ENCODE measurements around the gene CDK17. TPM values are rescaled to one million over a fixed set of nuclear protein-coding genes. Genes with fewer than 3 reads are reported as not detected.

CDK17 gene
- total and polyA plus RNA-seq, 2 experiments from 2014 or later = 21.7 to 34.7 TPM

DNA sequence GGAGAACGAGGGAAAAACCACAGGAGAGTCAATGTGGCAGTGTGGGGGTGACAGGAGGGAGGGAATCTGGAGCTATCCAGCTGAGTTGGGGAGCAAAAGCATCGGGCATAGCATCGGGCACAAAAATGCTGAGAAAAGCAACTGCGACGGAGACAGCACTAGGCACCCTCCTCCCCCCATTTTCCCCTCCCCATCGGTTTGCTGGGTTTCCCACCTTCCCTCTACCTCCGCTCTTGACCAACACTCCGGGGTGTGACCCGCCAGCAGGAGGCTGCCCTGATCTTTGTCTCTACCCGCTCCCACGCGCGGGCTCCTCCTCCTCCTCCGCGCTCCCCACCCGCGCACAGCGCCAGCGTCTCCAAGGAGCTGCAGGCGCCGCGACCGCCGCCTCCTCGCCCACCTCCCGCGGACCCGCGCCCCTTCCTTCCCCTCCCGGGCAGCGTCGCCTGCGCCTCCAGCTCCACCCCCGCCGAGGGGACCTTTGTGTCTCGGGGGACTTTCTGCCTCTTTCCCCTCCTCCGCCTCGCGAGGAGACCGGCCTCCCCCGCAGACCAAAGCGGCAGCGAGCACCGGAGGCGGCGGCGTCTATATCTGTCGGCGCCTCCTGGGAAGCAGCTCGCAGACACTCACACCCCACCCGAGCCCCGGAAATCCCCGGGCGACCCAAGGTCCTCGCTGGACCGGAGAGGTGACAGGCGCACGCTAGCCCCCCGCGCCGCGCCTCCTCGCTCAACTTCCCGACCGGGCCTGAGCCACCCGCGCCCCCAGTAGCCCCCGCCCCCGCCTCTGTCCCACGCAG, 920 bp downstream of the CDK17 start:
- no peaks in the 10 kb centered on the region for H3K9me3 ChIP-seq (ENCODE audit: low read depth)
- peak overlapping the region; percentile 95 for H3K27ac ChIP-seq
- peak overlapping the region; percentile 73 for H3K4me3 ChIP-seq
- DNase-seq (ENCODE audit: low read depth in 1 of 2, low spot score in 1 of 2) = peak; percentile 67 to 72
- H3K36me3 ChIP-seq = no peaks in the 10 kb centered on the region
- TF ChIP-seq, protein P1, sequence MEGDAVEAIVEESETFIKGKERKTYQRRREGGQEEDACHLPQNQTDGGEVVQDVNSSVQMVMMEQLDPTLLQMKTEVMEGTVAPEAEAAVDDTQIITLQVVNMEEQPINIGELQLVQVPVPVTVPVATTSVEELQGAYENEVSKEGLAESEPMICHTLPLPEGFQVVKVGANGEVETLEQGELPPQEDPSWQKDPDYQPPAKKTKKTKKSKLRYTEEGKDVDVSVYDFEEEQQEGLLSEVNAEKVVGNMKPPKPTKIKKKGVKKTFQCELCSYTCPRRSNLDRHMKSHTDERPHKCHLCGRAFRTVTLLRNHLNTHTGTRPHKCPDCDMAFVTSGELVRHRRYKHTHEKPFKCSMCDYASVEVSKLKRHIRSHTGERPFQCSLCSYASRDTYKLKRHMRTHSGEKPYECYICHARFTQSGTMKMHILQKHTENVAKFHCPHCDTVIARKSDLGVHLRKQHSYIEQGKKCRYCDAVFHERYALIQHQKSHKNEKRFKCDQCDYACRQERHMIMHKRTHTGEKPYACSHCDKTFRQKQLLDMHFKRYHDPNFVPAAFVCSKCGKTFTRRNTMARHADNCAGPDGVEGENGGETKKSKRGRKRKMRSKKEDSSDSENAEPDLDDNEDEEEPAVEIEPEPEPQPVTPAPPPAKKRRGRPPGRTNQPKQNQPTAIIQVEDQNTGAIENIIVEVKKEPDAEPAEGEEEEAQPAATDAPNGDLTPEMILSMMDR (IDR thresholded peaks at IDR 0.05; ENCODE audit: low read depth, low read length) = peak; percentile 24
- H3K4me1 ChIP-seq (ENCODE audit: low read depth) = peaks cover 19% of the 10 kb centered on the region
- H3K27me3 ChIP-seq = no peaks in the 10 kb centered on the region

- Histone ChIP-seq H3K27me3 (no peaks in the 10 kb centered on the region), H3K4me3 (peak overlapping the region; percentile 73), H3K4me1 (ENCODE audit: low read depth) (peaks cover 19% of the 10 kb centered on the region), H3K27ac (peak overlapping the region; percentile 95), H3K36me3 (no peaks in the 10 kb centered on the region), H3K9me3 (ENCODE audit: low read depth) (no peaks in the 10 kb centered on the region)
- TF ChIP-seq, protein P1 (IDR thresholded peaks at IDR 0.05; ENCODE audit: low read depth, low read length) = no peak
- DNase-seq (ENCODE audit: low read depth in 1 of 2, low spot score in 1 of 2) = peak in 1 of 2 donors; percentile 13
Observed at GRCh38 chr12:96398424-96399119, 1.7 kb downstream of the CDK17 start.

DNA sequence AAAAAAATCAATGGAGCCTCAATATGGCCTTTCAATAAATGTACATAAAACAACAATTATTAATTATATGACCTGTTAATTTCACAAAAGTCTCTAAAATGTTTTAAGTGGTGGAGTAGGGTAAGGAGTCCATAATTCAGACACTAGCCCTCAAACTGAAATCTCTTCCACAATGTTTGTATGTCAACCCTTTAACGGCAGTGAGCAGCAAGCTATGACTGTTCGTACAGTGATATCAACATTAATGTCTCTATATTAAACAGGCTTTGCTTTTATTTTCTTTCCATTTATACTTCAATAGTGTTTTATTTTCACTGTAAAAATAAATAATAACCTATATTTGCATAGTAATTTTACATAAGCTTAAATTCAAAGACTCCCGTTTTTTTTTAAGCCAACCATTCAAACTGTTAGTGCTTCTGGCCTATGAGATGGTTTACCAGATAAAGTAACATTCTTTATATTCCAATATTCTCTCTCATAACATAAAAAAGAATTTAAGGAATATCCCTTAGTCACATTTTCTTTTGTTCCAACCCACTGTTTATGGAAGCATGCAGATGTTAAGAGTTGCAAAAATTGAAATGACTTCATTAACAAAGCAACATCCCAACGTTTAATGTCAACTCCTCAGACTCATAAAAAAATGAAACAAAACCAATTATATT, 2.3 kb downstream of the CDK17 start:
- no peaks in the 10 kb centered on the region for H3K9me3 ChIP-seq (ENCODE audit: low read depth)
- H3K27ac ChIP-seq = no peak overlapping the region
- peak in 1 of 2 donors; percentile 30 for DNase-seq (ENCODE audit: low read depth in 1 of 2, low spot score in 1 of 2)
- H3K4me3 ChIP-seq = peak overlapping the region; percentile 73
- TF ChIP-seq, protein P1 (IDR thresholded peaks at IDR 0.05; ENCODE audit: low read depth, low read length) = no peak
- H3K27me3 ChIP-seq = no peaks in the 10 kb centered on the region
- H3K36me3 ChIP-seq = no peaks in the 10 kb centered on the region
- peaks cover 20% of the 10 kb centered on the region for H3K4me1 ChIP-seq (ENCODE audit: low read depth)

- Histone ChIP-seq H3K27me3 (no peaks in the 10 kb centered on the region), H3K27ac (no peak overlapping the region), H3K4me3 (no peak overlapping the region), H3K4me1 (ENCODE audit: low read depth) (peaks cover 26% of the 10 kb centered on the region), H3K36me3 (no peaks in the 10 kb centered on the region), H3K9me3 (ENCODE audit: low read depth) (no peaks in the 10 kb centered on the region)
- TF ChIP-seq, protein P1 (IDR thresholded peaks at IDR 0.05; ENCODE audit: low read depth, low read length) = no peak
- no peak for DNase-seq (ENCODE audit: low read depth in 1 of 2, low spot score in 1 of 2)
Observed at GRCh38 chr12:96396914-96397313, 3.3 kb downstream of the CDK17 start.

DNA sequence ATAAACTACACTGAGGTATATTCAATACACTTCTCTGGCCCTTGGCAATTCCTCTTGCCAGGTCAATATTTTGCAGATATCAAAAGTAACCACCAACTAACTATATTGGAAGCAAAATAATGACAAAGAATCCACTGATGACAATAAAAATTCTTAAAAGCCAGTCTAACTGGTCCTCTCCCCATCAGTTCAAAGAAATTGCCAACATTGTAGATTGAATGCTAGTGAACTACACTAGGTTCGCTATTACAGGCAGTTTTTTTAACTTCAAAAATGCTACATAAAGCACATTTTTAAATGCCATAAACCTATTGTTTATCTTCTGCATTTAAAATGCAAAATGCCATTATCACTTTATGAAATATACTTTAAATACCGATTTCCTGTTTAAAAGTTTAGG, 4.0 kb downstream of the CDK17 start:
- TF ChIP-seq, protein P1 (IDR thresholded peaks at IDR 0.05; ENCODE audit: low read depth, low read length) = no peak
- no peaks in the 10 kb centered on the region for H3K9me3 ChIP-seq (ENCODE audit: low read depth)
- no peak overlapping the region for H3K27ac ChIP-seq
- DNase-seq (ENCODE audit: low read depth in 1 of 2, low spot score in 1 of 2) = no peak
- H3K4me1 ChIP-seq (ENCODE audit: low read depth) = peaks cover 26% of the 10 kb centered on the region
- no peaks in the 10 kb centered on the region for H3K27me3 ChIP-seq
- H3K36me3 ChIP-seq = no peaks in the 10 kb centered on the region
- H3K4me3 ChIP-seq = no peak overlapping the region
